Sigmoid colon (tissue), 4 donors: Measurements from ENCODE around the gene PANX1.
"Not testable (repeated sequence)": the region's sequence is repeated elsewhere in the genome, so short reads cannot be mapped to it uniquely, and the experiment has no call there.

Experiments used
- CTCF ChIP-seq, 4 experiments: fragments of 450-650 bp in 3 of 4; fragments of 200-600 bp in 1 of 4; IDR thresholded peaks; one replicate each; pipeline ENCODE4 v1.5.1; 2016 to 2019; ENCODE audit warnings: antibody characterized with exemption in 4 of 4, mild to moderate bottlenecking in 3 of 4, moderate library complexity in 2 of 4
- EP300 ChIP-seq, 4 donors: sonication (generic); formaldehyde crosslinking; IDR thresholded peaks; one replicate each; pipeline ENCODE4 v1.6.1; 2017; ENCODE audit warnings: antibody characterized with exemption in 4 of 4
- POLR2A ChIP-seq, 2 donors: fragments of 450-650 bp; IDR thresholded peaks; one replicate each; pipeline ENCODE4 v1.6.1; 2016; ENCODE audit warnings: antibody characterized with exemption in 2 of 2, mild to moderate bottlenecking in 2 of 2, moderate library complexity in 2 of 2
- POLR2AphosphoS5 ChIP-seq, 4 donors: sonication (generic); formaldehyde crosslinking; IDR thresholded peaks; one replicate each; pipeline ENCODE4 v1.6.1; 2017; ENCODE audit warnings: antibody characterized with exemption in 4 of 4

- TF ChIP-seq CTCF, POLR2AphosphoS5, POLR2A, EP300 (IDR thresholded peaks at IDR 0.05): not testable (repeated sequence)
Measured at GRCh38 chr11:94157339-94157738, 28.7 kb downstream of the PANX1 start.
